ENCODE measurements around the gene ZNF397.
"Not testable (repeated sequence)": the region's sequence is repeated elsewhere in the genome, so short reads cannot be mapped to it uniquely, and the experiment has no call there.

Gene ZNF397

DNA sequence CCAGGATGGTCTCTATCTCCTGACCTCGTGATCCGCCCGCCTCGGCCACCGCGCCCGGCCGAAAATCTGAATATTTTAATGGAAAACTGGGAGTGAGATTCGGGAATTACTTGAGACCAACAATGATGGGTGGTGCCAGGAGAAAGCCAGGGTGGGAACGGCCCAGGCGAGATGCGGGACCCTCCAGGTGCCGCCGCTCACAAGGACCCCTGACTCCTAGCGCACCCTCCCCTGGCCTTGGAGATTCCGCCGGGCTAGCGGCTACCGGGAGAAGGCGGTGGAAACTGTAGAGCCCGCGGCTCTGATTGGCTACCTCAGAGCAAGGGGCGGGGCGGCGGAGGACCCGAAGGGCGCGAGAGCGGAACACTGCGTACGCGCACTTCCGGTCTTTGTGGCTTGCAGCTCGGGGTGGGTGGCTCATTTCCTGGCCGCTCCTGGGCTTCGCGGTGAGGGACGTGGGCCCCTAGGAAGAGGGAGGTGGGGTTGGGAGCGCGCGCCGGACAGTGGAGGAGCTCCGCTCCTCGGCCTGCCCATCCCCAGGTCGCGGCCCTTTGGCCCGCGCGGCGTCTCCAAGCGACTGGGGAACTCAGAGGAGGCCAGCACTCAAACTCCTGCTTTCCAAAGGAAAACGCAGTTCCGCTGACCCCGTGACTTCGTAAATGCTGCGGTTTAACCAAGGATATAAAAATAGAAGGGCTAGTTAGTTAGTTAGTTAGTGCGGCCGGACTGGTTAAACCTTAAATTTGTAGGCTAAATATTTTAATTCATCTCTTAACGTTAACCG is at the start of gene ZNF397:
ZNF397 (plus strand) TSS at position 371 of the 784 bp plus-strand sequence. CDS start 1,437 bp downstream, outside the sequence.
- DNase-seq (ENCODE audit: low read depth): peak; percentile 77

- no peak for DNase-seq (ENCODE audit: low read depth)
Measured at GRCh38 chr18:35191698-35192025, 49.2 kb upstream of the ZNF397 start.

DNA sequence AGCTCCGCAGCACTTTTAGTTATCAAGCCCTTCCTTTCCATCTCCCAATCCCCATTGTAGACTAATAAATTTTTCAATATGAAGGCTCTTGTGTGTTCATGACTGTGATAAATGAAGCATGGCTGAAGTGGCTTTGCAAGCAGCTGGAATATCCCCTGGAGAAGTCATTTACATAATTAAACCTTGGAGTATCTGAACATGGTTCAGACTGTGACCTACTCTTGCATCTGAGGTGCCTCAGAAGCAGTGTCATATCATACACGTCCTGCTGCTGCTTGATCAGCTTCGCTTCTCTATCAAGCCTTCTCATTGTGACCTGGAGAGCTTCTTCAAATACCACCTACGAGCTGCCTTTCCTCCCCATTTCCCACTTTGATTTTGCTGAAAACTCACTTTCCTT is 48.4 kb upstream of the ZNF397 start:
- no peak for DNase-seq (ENCODE audit: low read depth)

DNA sequence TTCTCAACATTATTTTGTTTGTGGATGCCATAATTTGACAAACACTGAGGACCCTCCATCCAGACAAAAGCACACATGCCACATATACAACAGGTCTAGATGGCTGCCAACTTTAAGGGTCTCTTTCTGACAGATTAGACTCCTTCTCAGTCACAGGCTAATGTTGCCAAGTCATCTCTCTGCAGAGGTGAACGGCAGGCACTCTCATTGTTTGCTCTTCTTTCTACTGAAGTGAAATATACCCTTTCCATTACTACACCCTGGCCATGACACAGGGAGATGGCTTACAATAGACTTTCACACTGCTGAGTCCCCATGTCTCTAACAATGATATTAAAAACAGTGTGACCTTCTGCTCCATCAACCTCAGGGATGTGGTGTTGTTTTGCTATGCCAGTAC is 47.5 kb upstream of the ZNF397 start:
- DNase-seq (ENCODE audit: low read depth): no peak

- DNase-seq (ENCODE audit: low read depth): no peak
Measured at GRCh38 chr18:35197296-35197695, 43.5 kb upstream of the ZNF397 start.

- no peak for DNase-seq (ENCODE audit: low read depth)
Measured at GRCh38 chr18:35201256-35201931, 39.4 kb upstream of the ZNF397 start.

- no peak for DNase-seq (ENCODE audit: low read depth)
Measured at GRCh38 chr18:35203067-35203466, 37.8 kb upstream of the ZNF397 start.

DNA sequence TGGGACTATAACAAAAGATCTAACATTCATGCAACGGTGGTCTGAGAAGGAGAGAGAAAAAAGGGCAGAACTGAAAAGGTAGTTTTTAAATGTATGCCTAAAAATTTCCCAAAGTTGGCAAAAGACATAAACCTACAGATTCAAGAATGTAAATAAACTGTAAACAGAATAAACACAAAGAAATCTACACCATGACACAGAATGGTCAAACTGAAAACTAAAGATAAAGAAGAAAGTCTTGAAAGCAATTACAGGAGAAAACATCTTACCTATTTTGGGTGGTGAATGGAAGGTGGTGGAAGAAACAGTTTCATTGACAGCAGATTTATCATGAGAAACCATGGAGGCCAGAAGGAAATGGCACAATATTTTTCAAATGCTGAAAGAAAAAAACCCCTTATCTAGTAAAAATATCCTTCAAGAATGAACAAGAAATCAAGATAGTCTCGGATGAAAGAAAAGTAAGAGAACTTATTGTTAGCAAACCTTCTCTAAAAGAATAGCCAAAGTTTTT is 35.6 kb upstream of the ZNF397 start:
- DNase-seq (ENCODE audit: low read depth): no peak

- DNase-seq (ENCODE audit: low read depth): not testable (repeated sequence)
Measured at GRCh38 chr18:35205746-35206458, 34.9 kb upstream of the ZNF397 start.

GRCh38 chr18:35215026-35215425 is 25.8 kb upstream of the ZNF397 start:
- no peak for DNase-seq (ENCODE audit: low read depth)

- not testable (repeated sequence) for DNase-seq (ENCODE audit: low read depth)
Measured at GRCh38 chr18:35216611-35217010, 24.2 kb upstream of the ZNF397 start.

DNA sequence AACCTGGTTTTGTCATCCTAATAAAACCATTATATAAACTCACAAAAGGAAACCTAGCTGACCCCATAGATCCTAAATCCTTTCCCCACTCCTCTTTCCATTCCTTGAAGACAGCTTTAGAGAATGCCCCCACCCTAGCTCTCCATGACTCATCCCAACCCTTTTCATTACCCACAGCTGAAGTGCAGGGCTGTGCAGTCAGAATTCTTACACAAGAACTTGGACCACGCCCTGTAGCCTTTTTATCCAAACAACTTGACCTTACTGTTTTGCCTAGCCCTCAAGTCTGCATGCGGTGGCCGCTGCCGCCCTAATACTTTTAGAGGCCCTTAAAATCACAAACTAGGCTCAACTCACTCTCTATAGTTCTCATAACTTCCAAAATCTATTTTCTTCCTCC is 21.5 kb upstream of the ZNF397 start:
- not testable (repeated sequence) for DNase-seq (ENCODE audit: low read depth)

DNA sequence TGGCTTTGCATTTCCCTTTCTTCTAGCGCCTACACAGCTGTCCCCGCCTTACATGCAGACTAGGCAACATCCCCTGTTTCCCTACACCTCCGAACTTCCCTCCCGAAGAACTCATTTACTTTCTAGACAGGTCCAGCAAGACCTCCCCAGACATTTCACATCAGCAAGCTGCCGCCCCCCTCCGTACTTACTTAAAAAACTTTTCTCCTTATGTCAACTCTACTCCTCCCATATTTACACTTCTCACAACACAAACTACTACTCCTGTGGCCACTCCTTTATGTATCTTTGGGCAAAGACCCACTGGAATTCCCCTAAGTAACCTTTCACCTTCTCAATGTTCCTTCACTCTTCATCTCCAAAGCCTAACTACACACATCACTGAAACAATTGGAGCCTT is 20.4 kb upstream of the ZNF397 start:
- no peak for DNase-seq (ENCODE audit: low read depth)

GRCh38 chr18:35223797-35224196 is 17.0 kb upstream of the ZNF397 start:
- DNase-seq (ENCODE audit: low read depth): no peak

DNA sequence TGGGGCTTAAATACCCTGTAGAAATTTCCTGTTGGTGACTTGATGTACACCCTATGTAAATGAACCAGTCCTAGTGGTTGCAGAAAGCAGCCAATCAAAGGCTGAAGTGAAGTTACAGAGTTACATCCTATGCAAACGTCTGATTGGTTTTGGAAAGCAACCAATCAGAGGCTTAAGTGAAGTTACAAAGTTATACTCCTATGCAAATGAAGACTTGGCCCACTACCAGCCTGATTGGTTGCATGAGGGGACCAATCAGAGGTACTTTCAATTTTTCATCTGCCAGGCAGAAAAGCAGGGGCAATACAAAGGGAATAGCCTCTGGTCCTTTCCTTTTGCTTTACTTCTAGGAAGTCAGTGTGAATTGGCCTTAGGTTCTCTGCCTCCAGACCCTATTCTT is 13.6 kb upstream of the ZNF397 start:
- DNase-seq (ENCODE audit: low read depth): no peak

- no peak for DNase-seq (ENCODE audit: low read depth)
Measured at GRCh38 chr18:35231052-35231451, 9.8 kb upstream of the ZNF397 start.

DNA sequence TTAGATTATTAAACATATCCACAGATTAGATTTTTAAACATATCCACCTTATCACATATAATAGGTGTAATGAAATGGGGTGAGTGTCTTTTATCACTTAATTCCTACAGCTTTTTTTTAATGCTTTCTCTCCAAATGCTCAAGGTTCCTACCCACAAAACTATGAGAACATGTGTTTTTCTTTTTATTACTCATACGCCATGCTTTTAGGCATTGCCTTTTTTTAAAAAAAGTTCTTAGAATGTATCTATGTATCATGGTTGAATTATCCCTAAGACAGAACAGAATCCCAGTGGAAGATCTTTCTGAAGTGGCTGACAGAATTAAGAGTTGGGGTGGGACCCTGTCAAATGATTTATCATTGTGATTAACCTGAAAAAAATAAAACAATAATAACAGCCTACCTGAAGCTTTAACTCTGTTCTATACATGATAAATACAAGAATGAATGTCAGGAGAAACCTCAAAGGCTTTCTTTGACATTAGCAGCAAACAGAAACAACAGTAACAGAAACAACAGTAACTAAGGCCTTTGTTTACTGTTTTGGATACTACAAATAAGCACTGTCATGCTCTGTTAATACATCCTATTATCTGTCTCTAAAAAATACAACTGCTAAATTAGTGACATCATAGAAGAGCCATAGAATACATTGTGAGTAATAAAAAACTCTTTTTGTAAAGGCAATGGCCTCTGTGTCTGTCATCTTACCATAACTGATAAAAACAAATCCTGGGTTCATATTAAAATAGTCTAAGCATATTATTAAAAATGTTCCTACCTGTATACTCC is 4.1 kb upstream of the ZNF397 start:
- no peak for DNase-seq (ENCODE audit: low read depth)

GRCh38 chr18:35239314-35239713 is 1.5 kb upstream of the ZNF397 start:
- no peak for DNase-seq (ENCODE audit: low read depth)

GRCh38 chr18:35241448-35241804 is 592 bp downstream of the ZNF397 start:
- no peak for DNase-seq (ENCODE audit: low read depth)

DNA sequence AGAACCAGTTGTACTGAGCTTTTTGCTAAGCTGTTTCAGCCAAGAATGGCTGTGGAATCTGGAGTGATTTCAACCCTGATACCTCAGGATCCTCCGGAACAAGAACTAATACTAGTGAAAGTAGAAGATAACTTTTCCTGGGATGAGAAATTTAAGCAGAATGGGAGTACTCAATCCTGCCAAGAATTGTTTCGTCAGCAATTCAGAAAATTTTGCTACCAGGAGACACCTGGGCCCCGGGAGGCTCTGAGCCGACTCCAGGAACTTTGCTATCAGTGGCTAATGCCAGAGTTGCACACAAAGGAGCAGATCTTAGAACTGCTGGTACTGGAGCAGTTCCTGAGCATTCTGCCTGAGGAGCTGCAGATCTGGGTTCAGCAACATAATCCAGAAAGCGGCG is 1.6 kb downstream of the ZNF397 start:
- no peak for DNase-seq (ENCODE audit: low read depth)

DNA sequence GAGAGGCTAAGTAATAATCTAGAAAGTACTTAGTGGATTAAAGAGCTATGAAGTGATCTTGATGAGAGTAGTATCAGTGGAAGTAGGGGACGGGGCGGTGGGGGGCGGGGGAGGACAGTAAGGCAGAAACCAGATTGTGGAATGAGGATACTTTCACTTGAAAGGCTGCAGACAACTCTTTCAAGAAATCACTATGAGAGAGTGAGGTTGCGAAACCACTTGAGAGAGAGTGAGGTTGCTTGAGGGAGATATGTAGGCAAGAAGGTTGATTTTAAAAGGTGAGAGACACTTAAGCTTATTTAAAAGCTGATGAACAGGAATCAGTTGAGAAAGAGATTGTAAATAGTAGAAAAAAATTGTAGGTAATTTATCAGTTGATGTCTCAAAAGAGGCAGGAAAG is 3.8 kb downstream of the ZNF397 start:
- no peak for DNase-seq (ENCODE audit: low read depth)

DNA sequence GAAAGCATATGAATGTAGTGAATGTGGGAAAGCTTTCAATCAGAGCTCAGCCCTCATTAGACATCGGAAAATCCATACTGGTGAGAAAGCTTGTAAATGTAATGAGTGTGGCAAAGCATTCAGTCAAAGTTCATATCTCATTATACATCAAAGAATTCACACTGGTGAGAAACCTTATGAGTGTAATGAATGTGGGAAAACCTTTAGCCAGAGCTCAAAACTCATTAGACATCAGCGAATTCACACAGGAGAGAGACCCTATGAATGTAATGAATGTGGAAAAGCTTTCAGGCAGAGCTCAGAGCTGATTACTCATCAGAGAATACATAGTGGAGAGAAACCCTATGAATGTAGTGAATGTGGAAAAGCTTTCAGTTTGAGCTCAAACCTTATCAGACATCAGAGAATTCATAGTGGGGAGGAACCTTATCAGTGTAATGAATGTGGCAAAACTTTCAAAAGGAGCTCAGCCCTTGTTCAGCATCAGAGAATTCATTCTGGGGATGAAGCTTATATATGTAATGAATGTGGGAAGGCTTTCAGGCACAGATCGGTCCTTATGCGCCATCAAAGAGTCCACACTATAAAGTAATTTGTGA is 5.0 kb downstream of the ZNF397 start:
- no peak for DNase-seq (ENCODE audit: low read depth)
